HEK293 (cell line): ENCODE measurements around the gene LPIN1.
A peak's percentile ranks its signal among the peaks of the same experiment; 100 is the strongest.

Experiments
- CTCF ChIA-PET: fragments of 350-600 bp; formaldehyde crosslinking; extraction: SDS; loops from one replicate; lab custom pipeline; 2021; ENCODE audit warnings: antibody characterized with exemption; lab: Yijun Ruan, JAX
- POLR2A ChIA-PET: fragments of 300-600 bp; formaldehyde crosslinking; extraction: SDS; loops from one replicate; lab custom pipeline; 2020; ENCODE audit warnings: antibody characterized with exemption, inconsistent platforms; lab: Yijun Ruan, JAX
- H3K27ac ChIP-seq: fragments of 200-500 bp; sonication (Bioruptor generic); 2 replicates; pipeline ENCODE4 v1.5.1; 2014; ENCODE audit warnings: low read depth, low read length, control low read depth, inconsistent platforms; ENCODE audit errors: extremely low read depth
- H3K36me3 ChIP-seq, 2 experiments: fragments of 200-500 bp in 1 of 2; sonication (Bioruptor generic) in 1 of 2; 1 replicate in 1 of 2; 2 replicates in 1 of 2; pipeline ENCODE4 v1.5.1; 2014 to 2017; ENCODE audit warnings: inconsistent platforms in 2 of 2, low read length in 2 of 2; ENCODE audit not compliant: control insufficient read depth in 2 of 2, insufficient read depth in 1 of 2
- H3K4me1 ChIP-seq: fragments of 200-500 bp; sonication (Bioruptor generic); 2 replicates; pipeline ENCODE4 v1.5.1; 2014; ENCODE audit warnings: mild to moderate bottlenecking, low read length, inconsistent platforms; ENCODE audit not compliant: control insufficient read depth, insufficient read depth
- H3K4me3 ChIP-seq: 2 replicates; pipeline ENCODE4 v1.5.1; 2011; ENCODE audit warnings: low read depth, mild to moderate bottlenecking, control low read depth, low read length, moderate library complexity
- H3K9me3 ChIP-seq: fragments of 200-500 bp; sonication (Bioruptor generic); 2 replicates; pipeline ENCODE4 v1.5.1; 2014; ENCODE audit warnings: low read depth, low read length, inconsistent platforms; ENCODE audit not compliant: control insufficient read depth, insufficient read depth
- GLI2 ChIP-seq: fragments of 450-650 bp; formaldehyde crosslinking; IDR thresholded peaks from 2 replicates; pipeline ENCODE4; 2017; ENCODE audit warnings: missing biosample characterization, missing genetic modification characterization, low read depth, borderline replicate concordance
- HOXD13 ChIP-seq: sonication (generic); formaldehyde crosslinking; IDR thresholded peaks from 2 replicates; pipeline ENCODE4 v1.8.0; 2022; ENCODE audit warnings: missing genetic modification reagents, borderline replicate concordance
- REST ChIP-seq: fragments of 450-650 bp; formaldehyde crosslinking; IDR thresholded peaks from 2 replicates; pipeline ENCODE4 v1.5.1; 2016; ENCODE audit warnings: missing biosample characterization, missing genetic modification characterization
- ZFHX2 ChIP-seq: fragments of 450-650 bp; formaldehyde crosslinking; conservative IDR thresholded peaks from 2 replicates; pipeline ENCODE4 v1.5.1; 2016; ENCODE audit warnings: missing biosample characterization, missing genetic modification characterization
- ZIC2 ChIP-seq: fragments of 450-650 bp; formaldehyde crosslinking; IDR thresholded peaks from 2 replicates; pipeline ENCODE4 v1.5.1; 2016; ENCODE audit warnings: missing biosample characterization, missing genetic modification characterization
- ZNF16 ChIP-seq: fragments of 450-650 bp; formaldehyde crosslinking; IDR thresholded peaks from 2 replicates; pipeline ENCODE4 v1.5.1; 2016; ENCODE audit warnings: low read depth, missing biosample characterization, missing genetic modification characterization
- ZNF23 ChIP-seq: fragments of 450-650 bp; formaldehyde crosslinking; IDR thresholded peaks from 2 replicates; pipeline ENCODE4 v1.5.1; 2016; ENCODE audit warnings: missing biosample characterization, missing genetic modification characterization, borderline replicate concordance
- ZNF280D ChIP-seq: fragments of 450-650 bp; formaldehyde crosslinking; IDR thresholded peaks from 2 replicates; pipeline ENCODE4 v1.5.1; 2016; ENCODE audit warnings: missing biosample characterization, missing genetic modification characterization
- ZNF292 ChIP-seq: fragments of 450-650 bp; formaldehyde crosslinking; IDR thresholded peaks from 2 replicates; pipeline ENCODE4 v1.5.1; 2016; ENCODE audit warnings: low read depth, missing biosample characterization, missing genetic modification characterization, borderline replicate concordance
- ZNF426 ChIP-seq: fragments of 450-650 bp; formaldehyde crosslinking; IDR thresholded peaks from 2 replicates; pipeline ENCODE4 v1.5.1; 2017; ENCODE audit warnings: missing biosample characterization, missing genetic modification characterization, mild to moderate bottlenecking, inconsistent platforms, moderate library complexity
- ZNF585B ChIP-seq: fragments of 450-650 bp; formaldehyde crosslinking; IDR thresholded peaks from 2 replicates; pipeline ENCODE4 v1.5.1; 2016; ENCODE audit warnings: missing biosample characterization, missing genetic modification characterization
- ZNF701 ChIP-seq: fragments of 450-650 bp; formaldehyde crosslinking; IDR thresholded peaks from 2 replicates; pipeline ENCODE4 v1.5.1; 2016; ENCODE audit warnings: missing biosample characterization, missing genetic modification characterization
- ZNF704 ChIP-seq: fragments of 450-650 bp; formaldehyde crosslinking; IDR thresholded peaks from 2 replicates; pipeline ENCODE4 v1.5.1; 2016; ENCODE audit warnings: missing biosample characterization, missing genetic modification characterization
- ZNF747 ChIP-seq: fragments of 450-650 bp; formaldehyde crosslinking; IDR thresholded peaks from 2 replicates; pipeline ENCODE4 v1.5.1; 2016; ENCODE audit warnings: missing biosample characterization, missing genetic modification characterization
- ZNF768 ChIP-seq: fragments of 450-650 bp; formaldehyde crosslinking; IDR thresholded peaks from 2 replicates; pipeline ENCODE4 v1.5.1; 2018; ENCODE audit warnings: missing biosample characterization, mild to moderate bottlenecking, missing genetic modification characterization
- ZNF792 ChIP-seq: fragments of 450-650 bp; formaldehyde crosslinking; IDR thresholded peaks from 2 replicates; pipeline ENCODE4 v1.5.1; 2016; ENCODE audit warnings: missing biosample characterization, missing genetic modification characterization

Gene LPIN1

GRCh38 chr2:11874861-11875260 is 128.4 kb downstream of the LPIN1 start:
- Histone ChIP-seq H3K27ac (no peak overlapping the region), H3K4me1 (no peaks in the 10 kb centered on the region)
- TF ChIP-seq ZNF701 (tag by site-specific recombination), result no peak
- TF ChIP-seq ZNF280D (tag by site-specific recombination), result no peak
- TF ChIP-seq ZNF292 (tag by site-specific recombination), result no peak
- TF ChIP-seq, all 188 proteins: peak for 0
- ChIA-PET CTCF (no interaction called here), POLR2A (no interaction called here)
- H3K4me3 ChIP-seq, result no peak overlapping the region
- H3K9me3 ChIP-seq, result no peaks in the 10 kb centered on the region
- no peaks in the 10 kb centered on the region for H3K36me3 ChIP-seq

GRCh38 chr2:11875481-11875880 is 129.0 kb downstream of the LPIN1 start:
- TF ChIP-seq ZNF747 (tag by site-specific recombination) (no peak), GLI2 (tag by site-specific recombination) (no peak), ZNF792 (tag by site-specific recombination) (no peak), ZNF23 (tag by site-specific recombination) (no peak), ZNF426 (tag by site-specific recombination) (no peak)
- CTCF ChIA-PET, result no interaction called here

GRCh38 chr2:11876436-11876835 is 130.0 kb downstream of the LPIN1 start:
- H3K4me1 ChIP-seq, result no peaks in the 10 kb centered on the region
- POLR2A ChIA-PET, result no interaction called here
- CTCF ChIA-PET, result interaction anchor here (0.6 to 0.7 kb wide), 2 partner anchors 90 to 1055 kb away, joined by 3 to 5 read pairs; no protein-coding TSS in a partner anchor
- H3K27ac ChIP-seq, result no peak overlapping the region
- H3K9me3 ChIP-seq, result no peaks in the 10 kb centered on the region
- H3K4me3 ChIP-seq, result no peak overlapping the region
- TF ChIP-seq REST (tag by site-specific recombination), result no peak
- no peak for TF ChIP-seq ZNF704 (tag by site-specific recombination)
- TF ChIP-seq ZNF585B, result no peak
- no peak for TF ChIP-seq HOXD13
- TF ChIP-seq ZIC2 (tag by site-specific recombination), result peak; percentile 63
- TF ChIP-seq ZNF768 (tag by site-specific recombination), result no peak
- no peak for TF ChIP-seq ZFHX2 (tag by site-specific recombination)
- no peak for TF ChIP-seq ZNF16 (tag by site-specific recombination)
- TF ChIP-seq, all 188 proteins: peak for 1
- H3K36me3 ChIP-seq, result no peaks in the 10 kb centered on the region

More at GRCh38 chr2:11875481-11875880, 129.0 kb downstream of the LPIN1 start:
- H3K36me3 ChIP-seq, result no peaks in the 10 kb centered on the region
- no peaks in the 10 kb centered on the region for H3K9me3 ChIP-seq
- no peak overlapping the region for H3K4me3 ChIP-seq
- POLR2A ChIA-PET, result no interaction called here
- H3K27ac ChIP-seq, result no peak overlapping the region
- no peaks in the 10 kb centered on the region for H3K4me1 ChIP-seq
